ENCODE data around the gene EXOSC10.

The EXOSC10 gene

GRCh38 chr1:11054181-11054580 lies 45.5 kb downstream of the EXOSC10 start:
- Histone ChIP-seq H3K36me3 (ENCODE audit: control insufficient read depth in 2 of 2, insufficient read depth in 1 of 2, low read length in 2 of 2) (peaks cover 19 to 50% of the 10 kb centered on the region in 2 experiments; a peak in 2 of 3 replicates), H3K4me3 (ENCODE audit: low read depth, low read length) (no peak overlapping the region), H3K27ac (ENCODE audit: extremely low read depth, low read depth, low read length) (no peak overlapping the region), H3K9me3 (ENCODE audit: control insufficient read depth, insufficient read depth, low read depth, low read length) (no peaks in the 10 kb centered on the region), H3K4me1 (ENCODE audit: control insufficient read depth, insufficient read depth, low read length) (no peaks in the 10 kb centered on the region)
- CTCF ChIA-PET = interaction anchor here (1.1 kb wide), 1 partner anchor 17 kb away, joined by 4 read pairs; no protein-coding TSS in a partner anchor
- TF ChIP-seq ZFP69B (tag by site-specific recombination; IDR thresholded peaks at IDR 0.05) (no peak), ZNF837 (tag by site-specific recombination; IDR thresholded peaks at IDR 0.05) (no peak), ZNF658 (tag by site-specific recombination; IDR thresholded peaks at IDR 0.05) (no peak), BCL11B (tag by site-specific recombination; IDR thresholded peaks at IDR 0.05; ENCODE audit: low read depth) (no peak)
- TF ChIP-seq, protein P1, sequence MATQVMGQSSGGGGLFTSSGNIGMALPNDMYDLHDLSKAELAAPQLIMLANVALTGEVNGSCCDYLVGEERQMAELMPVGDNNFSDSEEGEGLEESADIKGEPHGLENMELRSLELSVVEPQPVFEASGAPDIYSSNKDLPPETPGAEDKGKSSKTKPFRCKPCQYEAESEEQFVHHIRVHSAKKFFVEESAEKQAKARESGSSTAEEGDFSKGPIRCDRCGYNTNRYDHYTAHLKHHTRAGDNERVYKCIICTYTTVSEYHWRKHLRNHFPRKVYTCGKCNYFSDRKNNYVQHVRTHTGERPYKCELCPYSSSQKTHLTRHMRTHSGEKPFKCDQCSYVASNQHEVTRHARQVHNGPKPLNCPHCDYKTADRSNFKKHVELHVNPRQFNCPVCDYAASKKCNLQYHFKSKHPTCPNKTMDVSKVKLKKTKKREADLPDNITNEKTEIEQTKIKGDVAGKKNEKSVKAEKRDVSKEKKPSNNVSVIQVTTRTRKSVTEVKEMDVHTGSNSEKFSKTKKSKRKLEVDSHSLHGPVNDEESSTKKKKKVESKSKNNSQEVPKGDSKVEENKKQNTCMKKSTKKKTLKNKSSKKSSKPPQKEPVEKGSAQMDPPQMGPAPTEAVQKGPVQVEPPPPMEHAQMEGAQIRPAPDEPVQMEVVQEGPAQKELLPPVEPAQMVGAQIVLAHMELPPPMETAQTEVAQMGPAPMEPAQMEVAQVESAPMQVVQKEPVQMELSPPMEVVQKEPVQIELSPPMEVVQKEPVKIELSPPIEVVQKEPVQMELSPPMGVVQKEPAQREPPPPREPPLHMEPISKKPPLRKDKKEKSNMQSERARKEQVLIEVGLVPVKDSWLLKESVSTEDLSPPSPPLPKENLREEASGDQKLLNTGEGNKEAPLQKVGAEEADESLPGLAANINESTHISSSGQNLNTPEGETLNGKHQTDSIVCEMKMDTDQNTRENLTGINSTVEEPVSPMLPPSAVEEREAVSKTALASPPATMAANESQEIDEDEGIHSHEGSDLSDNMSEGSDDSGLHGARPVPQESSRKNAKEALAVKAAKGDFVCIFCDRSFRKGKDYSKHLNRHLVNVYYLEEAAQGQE (tag by site-specific recombination; IDR thresholded peaks at IDR 0.05) = peak; percentile 5; the same call in 1 of the 2 replicates
- POLR2A ChIA-PET = no interaction called here

DNA sequence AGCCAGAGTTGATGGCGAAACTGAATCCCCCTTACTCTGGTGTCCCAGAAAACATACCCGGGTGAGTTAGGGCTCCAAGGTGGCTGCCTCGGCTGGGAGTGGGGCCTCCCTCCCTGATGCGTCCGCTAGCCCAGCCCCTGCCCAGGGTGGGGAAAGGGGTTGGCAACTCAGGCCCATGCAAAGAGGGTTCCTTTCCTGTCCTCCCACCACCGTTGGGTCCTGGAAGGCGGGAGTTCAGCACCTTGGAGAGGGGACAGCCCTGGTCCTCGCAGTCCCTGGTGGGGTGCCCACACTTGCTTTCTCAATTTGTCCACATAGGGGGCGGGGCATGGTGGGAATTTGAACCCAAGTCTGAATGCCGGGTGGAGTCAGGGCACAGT lies 45.9 kb downstream of the EXOSC10 start:
- Histone ChIP-seq H3K4me1 (ENCODE audit: control insufficient read depth, insufficient read depth, low read length) (no peaks in the 10 kb centered on the region), H3K9me3 (ENCODE audit: control insufficient read depth, insufficient read depth, low read depth, low read length) (no peaks in the 10 kb centered on the region), H3K4me3 (ENCODE audit: low read depth, low read length) (no peak overlapping the region), H3K36me3 (ENCODE audit: control insufficient read depth in 2 of 2, insufficient read depth in 1 of 2, low read length in 2 of 2) (peaks cover 19 to 50% of the 10 kb centered on the region in 2 experiments; a peak in 2 of 3 replicates), H3K27ac (ENCODE audit: extremely low read depth, low read depth, low read length) (no peak overlapping the region)
- POLR2A ChIA-PET = no interaction called here
- CTCF ChIA-PET = interaction anchor here (1.1 kb wide), 1 partner anchor 16 kb away, joined by 4 read pairs; no protein-coding TSS in a partner anchor
- TF ChIP-seq KLF10 (tag by site-specific recombination; IDR thresholded peaks at IDR 0.05) (no peak), ZNF785 (tag by site-specific recombination; IDR thresholded peaks at IDR 0.05) (no peak), ZNF621 (tag by site-specific recombination; IDR thresholded peaks at IDR 0.05) (no peak), MEIS1 (CRISPR knock-in tag; IDR thresholded peaks at IDR 0.05; ENCODE audit: borderline replicate concordance) (no peak), ZSCAN16 (tag by site-specific recombination; IDR thresholded peaks at IDR 0.05) (no peak), ZNF544 (tag by site-specific recombination; IDR thresholded peaks at IDR 0.05) (no peak), INSM2 (tag by site-specific recombination; IDR thresholded peaks at IDR 0.05) (no peak), YY2 (tag by site-specific recombination; IDR thresholded peaks at IDR 0.05) (no peak), ZNF157 (tag by site-specific recombination; IDR thresholded peaks at IDR 0.05) (no peak), IKZF3 (tag by site-specific recombination; IDR thresholded peaks at IDR 0.05) (no peak), ZNF837 (tag by site-specific recombination; IDR thresholded peaks at IDR 0.05) (no peak), KLF1 (tag by site-specific recombination; IDR thresholded peaks at IDR 0.05) (0 out of 2 replicates have a peak, but pooled peaks have one; percentile 11), ZNF416 (tag by site-specific recombination; IDR thresholded peaks at IDR 0.05) (no peak), ZSCAN5A (tag by site-specific recombination; IDR thresholded peaks at IDR 0.05) (no peak), ZNF394 (tag by site-specific recombination; IDR thresholded peaks at IDR 0.05; ENCODE audit: borderline replicate concordance) (no peak), ZNF221 (tag by site-specific recombination; IDR thresholded peaks at IDR 0.05; ENCODE audit: borderline replicate concordance) (no peak)
- TF ChIP-seq, protein P1 (tag by site-specific recombination; IDR thresholded peaks at IDR 0.05) = peak; percentile 96

All from HEK293 (cell line).